SK-N-MC (cell line): Measurements from ENCODE around the gene SCN8A.

ENCODE experiments used
- DNase-seq: peaks from one replicate; pipeline ENCODE4 v3.0.0-alpha.2; 2011; ENCODE audit warnings: low read depth, low spot score
- H3K27ac ChIP-seq: fragments of 200-600 bp; sonication (generic); 2 replicates; pipeline ENCODE4 v1.5.1; 2016; ENCODE audit warnings: mixed run types
- H3K36me3 ChIP-seq: fragments of 200-600 bp; sonication (generic); 2 replicates; pipeline ENCODE4 v1.6.1; 2017; ENCODE audit warnings: antibody characterized with exemption, low read length, mixed read lengths; ENCODE audit not compliant: insufficient read depth
- H3K4me3 ChIP-seq: fragments of 200-600 bp; sonication (generic); 2 replicates; pipeline ENCODE4 v1.5.1; 2016
- H3K9ac ChIP-seq: fragments of 200-600 bp; sonication (generic); 2 replicates; pipeline ENCODE4 v1.8.0; 2017; ENCODE audit warnings: mixed run types, mixed read lengths; ENCODE audit not compliant: insufficient read length
- H3K9me3 ChIP-seq: fragments of 200-600 bp; sonication (generic); 2 replicates; pipeline ENCODE4 v1.6.1; 2017; ENCODE audit warnings: low read depth, mild to moderate bottlenecking, antibody characterized with exemption, low read length, moderate library complexity, mixed read lengths
- EZH2 ChIP-seq: fragments of 200-600 bp; sonication (generic); IDR thresholded peaks from one replicate; pipeline ENCODE4 v1.6.1; 2017; ENCODE audit warnings: antibody characterized with exemption
- FOXP2 ChIP-seq: optimal IDR thresholded peaks from 2 replicates; pipeline ENCODE3; 2011; ENCODE audit warnings: mild to moderate bottlenecking, moderate library complexity; ENCODE audit not compliant: insufficient read depth; ENCODE audit errors: extremely low read length, control extremely low read depth
- POLR2AphosphoS5 ChIP-seq: IDR thresholded peaks from 2 replicates; pipeline ENCODE4 v1.6.1; 2012; ENCODE audit warnings: mild to moderate bottlenecking, low read depth, low read length, borderline replicate concordance

The SCN8A gene

GRCh38 chr12:51841727-51842126, 250.7 kb downstream of the SCN8A start:
- Histone ChIP-seq H3K36me3 (no peaks in the 10 kb centered on the region), H3K9ac (no peak overlapping the region), H3K9me3 (no peaks in the 10 kb centered on the region), H3K4me3 (no peak overlapping the region), H3K27ac (no peak overlapping the region)
- TF ChIP-seq POLR2AphosphoS5 (no peak), EZH2 (no peak), FOXP2 (no peak)
- no peak for DNase-seq

GRCh38 chr12:51844854-51845253, 253.8 kb downstream of the SCN8A start:
- DNase-seq = no peak
- Histone ChIP-seq H3K27ac (no peak overlapping the region), H3K9me3 (no peaks in the 10 kb centered on the region), H3K4me3 (no peak overlapping the region), H3K9ac (no peak overlapping the region), H3K36me3 (no peaks in the 10 kb centered on the region)
- TF ChIP-seq POLR2AphosphoS5 (no peak), FOXP2 (no peak), EZH2 (no peak)

- Histone ChIP-seq H3K36me3 (no peaks in the 10 kb centered on the region), H3K9me3 (no peaks in the 10 kb centered on the region), H3K4me3 (no peak overlapping the region), H3K9ac (no peak overlapping the region), H3K27ac (no peak overlapping the region)
- DNase-seq = no peak
- TF ChIP-seq POLR2AphosphoS5 (no peak), FOXP2 (no peak), EZH2 (no peak)
These were observed 254.4 kb downstream of the SCN8A start for GRCh38 chr12:51845482-51845881.

- no peak overlapping the region for H3K9ac ChIP-seq
- TF ChIP-seq FOXP2 (no peak), POLR2AphosphoS5 (no peak), EZH2 (no peak)
- no peaks in the 10 kb centered on the region for H3K9me3 ChIP-seq
- H3K4me3 ChIP-seq = no peak overlapping the region
- H3K27ac ChIP-seq = no peak overlapping the region
- no peak for DNase-seq
- H3K36me3 ChIP-seq = no peaks in the 10 kb centered on the region
These were observed 255.2 kb downstream of the SCN8A start for GRCh38 chr12:51846271-51846691.

GRCh38 chr12:51846911-51847642, 256.0 kb downstream of the SCN8A start:
- no peaks in the 10 kb centered on the region for H3K36me3 ChIP-seq
- no peaks in the 10 kb centered on the region for H3K9me3 ChIP-seq
- no peak overlapping the region for H3K9ac ChIP-seq
- no peak overlapping the region for H3K27ac ChIP-seq
- DNase-seq = no peak
- no peak overlapping the region for H3K4me3 ChIP-seq
- TF ChIP-seq POLR2AphosphoS5 (no peak), EZH2 (no peak), FOXP2 (no peak)

GRCh38 chr12:51847643-51848325, 256.8 kb downstream of the SCN8A start:
- DNase-seq = no peak
- Histone ChIP-seq H3K27ac (no peak overlapping the region), H3K4me3 (no peak overlapping the region), H3K36me3 (no peaks in the 10 kb centered on the region), H3K9me3 (no peaks in the 10 kb centered on the region), H3K9ac (no peak overlapping the region)
- TF ChIP-seq FOXP2 (no peak), EZH2 (no peak)

GRCh38 chr12:51848326-51848727, 257.3 kb downstream of the SCN8A start, which contains the start of gene FIGNL2:
TSS of gene FIGNL2 (minus strand) at chr12:51848718. CDS start at chr12:51822413, 26,305 bp downstream.
- Histone ChIP-seq H3K4me3 (no peak within 1 kb of the TSS), H3K9me3 (no peaks in the 10 kb centered on the region), H3K9ac (no peak within 1 kb of the TSS), H3K36me3 (no peaks in the 10 kb centered on the region), H3K27ac (no peak within 1 kb of the TSS)
- DNase-seq = no peak
- no peak for TF ChIP-seq POLR2AphosphoS5
- no peak for TF ChIP-seq EZH2
- TF ChIP-seq FOXP2 = no peak

GRCh38 chr12:51848841-51849735, 258.1 kb downstream of the SCN8A start:
- DNase-seq = no peak
- H3K27ac ChIP-seq = no peak overlapping the region
- H3K9ac ChIP-seq = no peak overlapping the region
- H3K9me3 ChIP-seq = no peaks in the 10 kb centered on the region
- no peak for TF ChIP-seq POLR2AphosphoS5
- TF ChIP-seq EZH2 = no peak
- TF ChIP-seq FOXP2 = no peak
- no peaks in the 10 kb centered on the region for H3K36me3 ChIP-seq
- no peak overlapping the region for H3K4me3 ChIP-seq
